DND-41 (cell line): ENCODE results near the gene DCTN2.

Source experiments
- ATAC-seq: fragments of 200-7000 bp; cut with Tn5 transposase; 3 replicates; pipeline ENCODE4 v1.9.1; 2021; ENCODE audit warnings: low read depth; ENCODE audit not compliant: insufficient read depth
- DNase-seq: peaks from one replicate; pipeline ENCODE4 v3.0.0-alpha.2; 2020
- H2AFZ ChIP-seq: 2 replicates; pipeline ENCODE4 v1.6.0; 2012; ENCODE audit warnings: low read depth, low read length
- H3K27ac ChIP-seq: 2 replicates; pipeline ENCODE4 v1.5.1; 2012; ENCODE audit warnings: low read length, inconsistent platforms
- H3K27me3 ChIP-seq: fragments of 200-600 bp; sonication (generic); 2 replicates; pipeline ENCODE4 v1.6.0; 2012; ENCODE audit warnings: low read length, mild to moderate bottlenecking, inconsistent platforms; ENCODE audit not compliant: insufficient read depth, poor library complexity
- H3K36me3 ChIP-seq: 2 replicates; pipeline ENCODE4 v1.5.1; 2012; ENCODE audit warnings: low read length, inconsistent platforms; ENCODE audit not compliant: insufficient read depth
- H3K4me1 ChIP-seq: 2 replicates; pipeline ENCODE4 v1.5.1; 2012; ENCODE audit warnings: mild to moderate bottlenecking, low read length; ENCODE audit not compliant: insufficient read depth
- H3K4me2 ChIP-seq: 2 replicates; pipeline ENCODE4 v1.6.0; 2012; ENCODE audit warnings: mild to moderate bottlenecking, moderate library complexity, low read length, inconsistent platforms; ENCODE audit not compliant: insufficient read depth
- H3K4me3 ChIP-seq, 2 experiments: fragments of 200-600 bp in 1 of 2; shearing (Covaris generic) in 1 of 2; 2 replicates each; pipeline ENCODE4 v1.5.1; 2012 to 2016; ENCODE audit warnings: inconsistent platforms in 2 of 2, low read length in 2 of 2, mild to moderate bottlenecking in 2 of 2, low read depth in 1 of 2, moderate library complexity in 1 of 2
- H3K79me2 ChIP-seq: 2 replicates; pipeline ENCODE4 v1.6.0; 2012; ENCODE audit warnings: low read length, inconsistent platforms; ENCODE audit not compliant: insufficient read depth
- H3K9ac ChIP-seq: 2 replicates; pipeline ENCODE4 v1.6.0; 2012; ENCODE audit warnings: low read depth, mild to moderate bottlenecking, inconsistent platforms, low read length, moderate library complexity
- H3K9me3 ChIP-seq: 2 replicates; pipeline ENCODE4 v1.5.1; 2012; ENCODE audit warnings: low read length, moderate library complexity, mild to moderate bottlenecking, inconsistent platforms; ENCODE audit not compliant: insufficient read depth, severe bottlenecking
- H4K20me1 ChIP-seq: 2 replicates; pipeline ENCODE4 v1.6.0; 2012; ENCODE audit warnings: low read length; ENCODE audit not compliant: insufficient read depth
- CTCF ChIP-seq: IDR thresholded peaks from 2 replicates; pipeline ENCODE4 v1.5.1; 2012; ENCODE audit warnings: borderline replicate concordance, low read length, moderate library complexity, mild to moderate bottlenecking; ENCODE audit not compliant: poor library complexity, severe bottlenecking; ENCODE audit errors: extremely low read depth
- EZH2 ChIP-seq: IDR thresholded peaks from 3 replicates; pipeline ENCODE4 v1.6.1; 2012; ENCODE audit warnings: borderline replicate concordance, low read depth, mild to moderate bottlenecking, moderate library complexity, low read length, inconsistent platforms; ENCODE audit not compliant: severe bottlenecking

Gene DCTN2

DNA sequence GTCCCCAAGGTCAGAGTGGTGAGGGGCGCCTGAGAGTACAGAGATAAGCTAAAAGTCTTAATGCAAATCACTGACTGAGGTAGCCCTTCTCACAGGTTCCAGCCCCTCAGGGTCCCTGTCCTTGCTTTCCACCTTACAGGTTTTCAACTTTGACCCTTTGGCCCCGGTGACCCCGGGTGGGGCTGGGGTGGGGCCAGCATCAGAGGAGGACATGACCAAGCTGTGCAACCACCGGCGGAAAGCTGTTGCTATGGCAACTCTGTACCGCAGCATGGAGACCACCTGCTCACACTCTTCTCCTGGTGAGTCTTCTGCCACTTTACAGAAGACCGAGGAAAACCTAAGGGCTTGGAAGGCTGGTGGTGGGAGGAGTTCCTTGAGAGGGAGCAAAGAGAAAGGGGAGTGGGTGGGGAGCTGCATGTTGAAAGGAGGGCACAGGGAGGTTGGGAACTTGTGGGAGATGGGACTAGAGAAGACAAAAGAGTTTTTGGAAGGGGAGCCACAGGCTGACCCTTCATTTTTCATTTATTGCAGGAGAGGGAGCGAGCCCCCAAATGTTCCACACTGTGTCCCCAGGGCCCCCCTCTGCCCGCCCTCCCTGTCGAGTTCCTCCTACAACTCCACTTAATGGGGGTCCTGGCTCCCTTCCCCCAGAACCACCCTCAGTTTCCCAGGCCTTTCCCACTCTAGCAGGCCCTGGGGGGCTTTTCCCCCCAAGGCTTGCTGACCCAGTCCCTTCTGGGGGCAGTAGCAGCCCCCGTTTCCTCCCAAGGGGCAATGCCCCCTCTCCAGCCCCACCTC lies 22.0 kb downstream of the DCTN2 start:
- Histone ChIP-seq H4K20me1 (peaks cover 31% of the 10 kb centered on the region), H3K27me3 (no peaks in the 10 kb centered on the region), H3K4me2 (peak overlapping the region; percentile 72), H3K9ac (peak overlapping the region; percentile 60), H3K27ac (peak overlapping the region; percentile 92), H3K4me3 (peak overlapping the region in 1 of 2 experiments; percentile 86; a peak in 3 of 4 replicates), H3K36me3 (peaks cover 67% of the 10 kb centered on the region), H3K4me1 (peaks cover 54% of the 10 kb centered on the region), H3K79me2 (peaks cover 53% of the 10 kb centered on the region), H3K9me3 (no peaks in the 10 kb centered on the region), H2AFZ (no peak overlapping the region)
- no peak for TF ChIP-seq EZH2
- TF ChIP-seq CTCF, result no peak
- no peak for DNase-seq
- no peak for ATAC-seq

- Histone ChIP-seq H3K4me3 (peak overlapping the region; percentile 85 to 86), H4K20me1 (peaks cover 40% of the 10 kb centered on the region), H3K4me1 (peaks cover 59% of the 10 kb centered on the region), H3K79me2 (peaks cover 62% of the 10 kb centered on the region), H3K4me2 (peak overlapping the region; percentile 72), H3K27ac (peak overlapping the region; percentile 92), H3K36me3 (peaks cover 67% of the 10 kb centered on the region), H3K27me3 (no peaks in the 10 kb centered on the region), H3K9me3 (no peaks in the 10 kb centered on the region), H2AFZ (no peak overlapping the region), H3K9ac (peak overlapping the region; percentile 60)
- ATAC-seq (no peak), DNase-seq (no peak)
- TF ChIP-seq CTCF (no peak), EZH2 (no peak)
Measured at GRCh38 chr12:57523706-57524614, 23.0 kb downstream of the DCTN2 start.

- Histone ChIP-seq H3K27me3 (no peaks in the 10 kb centered on the region), H2AFZ (peak overlapping the region; percentile 66), H3K4me1 (peaks cover 68% of the 10 kb centered on the region), H3K4me3 (peak overlapping the region; percentile 85 to 86), H3K4me2 (peak overlapping the region; percentile 72), H3K27ac (peak overlapping the region; percentile 92), H3K79me2 (peaks cover 67% of the 10 kb centered on the region), H4K20me1 (peaks cover 45% of the 10 kb centered on the region), H3K9me3 (no peaks in the 10 kb centered on the region), H3K36me3 (peaks cover 67% of the 10 kb centered on the region), H3K9ac (peak overlapping the region; percentile 60)
- DNase-seq (peak; percentile 86), ATAC-seq (peak; percentile 33)
- TF ChIP-seq CTCF (no peak), EZH2 (no peak)
Measured at GRCh38 chr12:57522887-57523705, 23.9 kb downstream of the DCTN2 start.
